H1 (cell line): ENCODE measurements around the gene ZDHHC16. TPM values are rescaled to one million over a fixed set of nuclear protein-coding genes. Genes with fewer than 3 reads are reported as not detected.

Source experiments
- CHD7 ChIP-seq: fragments of 300-600 bp; sonication (generic); IDR thresholded peaks from 2 replicates; pipeline ENCODE4 v1.7.1; 2012; ENCODE audit warnings: low read length, moderate library complexity, mild to moderate bottlenecking, inconsistent platforms; ENCODE audit not compliant: insufficient replicate concordance
- JUN ChIP-seq: IDR thresholded peaks from 2 replicates; pipeline ENCODE4 v1.6.1; 2011; ENCODE audit warnings: low read depth, mild to moderate bottlenecking, improper control_type of control experiment, low read length
- KDM5A ChIP-seq: fragments of 200-600 bp; IDR thresholded peaks from 2 replicates; pipeline ENCODE4 v1.7.1; 2012; ENCODE audit warnings: mild to moderate bottlenecking, low read length, inconsistent platforms, mixed read lengths
- polyA plus RNA-seq, 7 experiments: library from polyadenylated mRNA; depleted of rRNA in 3 of 7; stranded (reverse) in 5 of 7; unstranded in 2 of 7; fragments of >200 nt in 5 of 7; fragments of 200-250 nt in 2 of 7; gene quantifications; 1 replicate in 5 of 7; 2 replicates in 1 of 7; 4 replicates in 1 of 7; pipeline versions ENCODE4 v1.2.1 to v1.2.3, GENCODE V29; 2011 to 2013; ENCODE audit warnings: missing spikeins in 2 of 7, mixed read lengths in 2 of 7
- total RNA-seq: library from RNA; stranded (reverse); fragmentation: NEBNext Ultra II Directional; extraction: Animal tissue kit (Norgen Biotek cat#: 25700); gene quantifications from 2 replicates; pipeline ENCODE4 v1.2.1, GENCODE V29; 2021

ZDHHC16 gene
- total and polyA plus RNA-seq, 2 of the 8 experiments (the other 6 are each of a cell fraction or from before 2014, with no cell fraction given): 45.9 to 108 TPM

- no peak for TF ChIP-seq CHD7
- TF ChIP-seq KDM5A: no peak
- TF ChIP-seq JUN: no peak
Measured at GRCh38 chr10:97456686-97457065, 10.7 kb downstream of the ZDHHC16 start (continued).
